ENCODE measurements around the gene MAP2K2. TPM values are rescaled to one million over a fixed set of nuclear protein-coding genes. Genes with fewer than 3 reads are reported as not detected.
A peak's percentile ranks its signal among the peaks of the same experiment; 100 is the strongest.

The MAP2K2 gene
- total RNA-seq, 2 donors from 2014 or later, result 191 TPM

DNA sequence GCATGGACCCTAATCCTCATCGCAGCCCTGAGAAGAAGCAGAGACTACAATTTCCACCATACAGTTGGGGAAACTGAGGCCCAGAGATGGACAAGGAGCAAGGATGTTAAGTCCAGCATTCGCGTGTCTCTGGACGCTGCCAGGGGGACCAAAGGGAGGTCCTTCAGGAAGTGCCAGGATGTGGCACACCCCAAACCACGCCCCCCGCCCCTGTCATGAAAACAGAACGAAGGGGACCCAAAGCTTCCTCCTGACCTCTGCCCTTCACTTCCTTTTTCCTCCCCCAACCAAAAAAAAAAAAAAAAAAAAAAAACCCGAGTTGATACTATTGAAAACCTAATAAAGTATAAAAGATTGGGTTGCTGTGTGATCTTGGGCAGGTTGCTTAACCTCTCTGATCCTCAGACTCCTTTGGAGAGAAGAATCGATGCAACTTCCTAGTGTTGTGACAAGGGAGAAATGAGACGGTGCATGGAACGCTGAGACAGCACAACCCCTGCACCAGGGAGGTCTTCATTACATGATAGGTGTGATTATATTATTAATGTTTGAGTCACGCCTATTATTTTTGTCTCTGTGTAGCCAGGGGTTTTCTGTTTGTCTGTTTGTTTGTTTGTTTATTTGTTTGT, 54.5 kb downstream of the MAP2K2 start:
- H3K36me3 Mint-ChIP-seq (ENCODE audit: low read depth), result no peaks in the 10 kb centered on the region
- H3K9me3 ChIP-seq (ENCODE audit: control insufficient read depth, low read length), result no peaks in the 10 kb centered on the region
- 71 to 72% methylated on average over 8 to 12 of the region's 12 CpGs for WGBS, 2 experiments (ENCODE audit: insufficient coverage in 1 of 2, insufficient read length in 1 of 2)
- no peaks in the 10 kb centered on the region for H3K9me3 Mint-ChIP-seq
- no peak overlapping the region for H3K27ac ChIP-seq (ENCODE audit: low read depth, low read length)
- peaks cover 26% of the 10 kb centered on the region for H3K27me3 ChIP-seq (ENCODE audit: control insufficient read depth, insufficient read depth, low read length, poor library complexity, severe bottlenecking)
- H3K9ac ChIP-seq (ENCODE audit: extremely low read depth, low read length, poor library complexity, severe bottlenecking), result no peak overlapping the region
- H3K36me3 ChIP-seq (ENCODE audit: control insufficient read depth, insufficient read depth, low read length), result no peaks in the 10 kb centered on the region
- DNase-seq, result peak; percentile 50
- no peak overlapping the region for H3K27ac Mint-ChIP-seq
- peaks cover 20% of the 10 kb centered on the region for H3K27me3 Mint-ChIP-seq (ENCODE audit: insufficient read depth)
- no peak for TF ChIP-seq CTCF (conservative IDR thresholded peaks at IDR 0.05)
- no peak overlapping the region for H3K4me3 Mint-ChIP-seq
- H3K4me3 ChIP-seq (ENCODE audit: low read length), result no peak overlapping the region
- no peaks in the 10 kb centered on the region for H3K4me1 ChIP-seq (ENCODE audit: control insufficient read depth, insufficient read depth, low read length)
- no peaks in the 10 kb centered on the region for H3K4me1 Mint-ChIP-seq

DNA sequence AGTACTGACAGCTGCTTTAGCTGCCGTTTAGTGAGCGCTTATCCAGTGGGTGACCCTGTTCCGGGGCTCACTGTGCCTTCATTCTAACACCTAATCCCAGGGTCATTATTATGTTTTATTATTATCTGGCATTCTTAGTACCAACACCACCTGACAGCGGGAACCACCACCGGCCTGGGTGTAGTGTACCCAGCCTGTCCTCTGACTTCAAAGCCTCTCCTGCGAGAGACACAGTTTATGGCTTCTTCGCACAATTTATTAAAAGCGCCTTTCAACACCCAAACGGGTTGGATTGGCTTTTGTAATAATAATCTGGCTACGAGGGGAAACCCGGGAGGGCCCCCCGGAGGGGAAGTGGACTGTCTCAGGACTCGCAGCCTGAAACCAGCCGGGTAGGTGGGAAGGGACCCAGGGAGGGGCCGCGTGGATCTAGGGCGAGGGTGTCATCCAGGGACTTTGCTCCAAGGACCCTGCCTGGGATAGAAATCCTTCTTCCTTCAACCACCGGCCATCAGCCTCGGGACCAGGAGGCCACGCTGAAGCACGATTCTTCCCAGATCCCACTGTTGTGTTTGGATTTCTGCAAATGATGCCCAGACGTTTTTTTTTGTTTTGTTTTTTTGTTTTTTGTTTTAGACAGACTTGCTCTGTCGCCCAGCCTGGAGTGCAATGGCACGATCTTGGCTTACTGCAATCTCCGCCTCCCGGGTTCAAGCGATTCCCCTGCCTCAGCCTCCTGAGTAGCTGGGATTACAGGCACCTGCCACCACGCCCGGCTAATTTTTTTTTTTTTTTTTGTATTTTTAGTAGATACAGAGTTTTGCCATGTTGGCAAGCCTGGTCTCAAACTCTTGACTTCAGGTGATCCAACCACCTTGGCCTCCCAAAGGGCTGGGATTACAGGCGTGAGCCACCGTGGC, 55.6 kb downstream of the MAP2K2 start:
- Mint-ChIP-seq H3K9me3 (no peaks in the 10 kb centered on the region), H3K27ac (peak overlapping the region; percentile 55), H3K4me3 (peak overlapping the region; percentile 45), H3K36me3 (ENCODE audit: low read depth) (peaks cover 2% of the 10 kb centered on the region), H3K4me1 (peaks cover 3% of the 10 kb centered on the region), H3K27me3 (ENCODE audit: insufficient read depth) (peaks cover 20% of the 10 kb centered on the region)
- no peak for TF ChIP-seq CTCF (conservative IDR thresholded peaks at IDR 0.05)
- H3K4me1 ChIP-seq (ENCODE audit: control insufficient read depth, insufficient read depth, low read length), result no peaks in the 10 kb centered on the region
- H3K9ac ChIP-seq (ENCODE audit: extremely low read depth, low read length, poor library complexity, severe bottlenecking), result no peak overlapping the region
- peak; percentile 55 for DNase-seq
- H3K4me3 ChIP-seq (ENCODE audit: low read length), result no peak overlapping the region
- peaks cover 26% of the 10 kb centered on the region for H3K27me3 ChIP-seq (ENCODE audit: control insufficient read depth, insufficient read depth, low read length, poor library complexity, severe bottlenecking)
- no peak overlapping the region for H3K27ac ChIP-seq (ENCODE audit: low read depth, low read length)
- no peaks in the 10 kb centered on the region for H3K9me3 ChIP-seq (ENCODE audit: control insufficient read depth, low read length)
- WGBS, 2 experiments (ENCODE audit: insufficient coverage in 1 of 2, insufficient read length in 1 of 2), result 42 to 47% methylated on average over 18 to 29 of the region's 31 CpGs
- peaks cover 1% of the 10 kb centered on the region for H3K36me3 ChIP-seq (ENCODE audit: control insufficient read depth, insufficient read depth, low read length)

DNA sequence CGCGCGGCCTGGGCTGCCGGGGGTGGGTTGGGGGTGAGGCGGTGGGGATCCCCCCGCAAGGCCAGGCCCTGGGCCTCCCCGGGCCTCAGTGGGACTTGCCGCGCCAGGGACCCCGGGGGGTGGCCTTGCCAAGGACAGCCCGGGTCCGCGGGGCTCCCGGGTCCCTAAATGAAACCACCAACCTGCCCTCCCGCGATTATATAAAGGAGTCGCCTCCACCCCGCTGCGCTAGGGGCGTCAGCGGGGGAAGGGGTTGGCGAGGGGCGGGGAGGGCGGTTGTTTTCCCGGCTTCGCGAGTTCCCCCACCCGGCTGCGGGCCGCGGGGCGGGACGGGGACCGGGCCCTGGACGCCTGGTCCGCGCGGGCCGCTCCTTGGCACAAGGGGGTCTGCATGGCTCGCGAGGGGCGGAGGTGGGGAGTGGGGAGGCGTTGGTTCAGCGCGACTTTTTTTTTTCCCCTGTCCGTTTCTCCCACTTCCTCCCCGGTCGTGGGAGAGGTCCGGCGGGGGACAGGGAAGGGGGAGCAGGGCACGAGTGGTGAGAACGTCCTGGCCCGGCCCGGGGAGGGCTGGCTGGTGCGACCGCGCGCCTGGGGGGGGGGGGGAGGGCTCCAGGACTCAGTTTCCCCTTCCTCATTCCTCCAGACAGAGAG, 56.4 kb downstream of the MAP2K2 start:
- Mint-ChIP-seq H3K27ac (no peak overlapping the region), H3K4me1 (peaks cover 3% of the 10 kb centered on the region), H3K36me3 (ENCODE audit: low read depth) (peaks cover 2% of the 10 kb centered on the region), H3K27me3 (ENCODE audit: insufficient read depth) (peaks cover 20% of the 10 kb centered on the region), H3K9me3 (no peaks in the 10 kb centered on the region), H3K4me3 (peak overlapping the region; percentile 45)
- WGBS, 2 experiments (ENCODE audit: insufficient coverage in 1 of 2, insufficient read length in 1 of 2), result 2% methylated on average over 48 of the region's 58 CpGs; no CpG with 5 or more reads in 1 of the 2 experiments
- Histone ChIP-seq H3K9ac (ENCODE audit: extremely low read depth, low read length, poor library complexity, severe bottlenecking) (no peak overlapping the region), H3K27ac (ENCODE audit: low read depth, low read length) (no peak overlapping the region), H3K27me3 (ENCODE audit: control insufficient read depth, insufficient read depth, low read length, poor library complexity, severe bottlenecking) (peaks cover 26% of the 10 kb centered on the region), H3K36me3 (ENCODE audit: control insufficient read depth, insufficient read depth, low read length) (peaks cover 9% of the 10 kb centered on the region), H3K4me3 (ENCODE audit: low read length) (no peak overlapping the region), H3K4me1 (ENCODE audit: control insufficient read depth, insufficient read depth, low read length) (no peaks in the 10 kb centered on the region), H3K9me3 (ENCODE audit: control insufficient read depth, low read length) (no peaks in the 10 kb centered on the region)
- TF ChIP-seq CTCF (conservative IDR thresholded peaks at IDR 0.05), result no peak
- no peak for DNase-seq
